Progenitor cell of endocrine pancreas (in vitro differentiated cells): Measurements from ENCODE around the gene FAM227B. TPM values are rescaled to one million over a fixed set of nuclear protein-coding genes. Genes with fewer than 3 reads are reported as not detected.

Experiments used
- DNase-seq: peaks from one replicate; pipeline ENCODE4 v3.0.0; 2021; ENCODE audit warnings: low spot score; ENCODE audit not compliant: unreplicated experiment
- H3K27ac Mint-ChIP-seq: 2 replicates; pipeline ENCODE4 v1.8.0; 2021; ENCODE audit warnings: mild to moderate bottlenecking, moderate library complexity, mixed read lengths
- H3K27me3 Mint-ChIP-seq: 2 replicates; pipeline ENCODE4 v1.8.0; 2021; ENCODE audit warnings: mixed read lengths
- H3K36me3 Mint-ChIP-seq: 2 replicates; pipeline ENCODE4 v1.8.0; 2022; ENCODE audit warnings: mixed read lengths; ENCODE audit not compliant: insufficient read depth
- H3K4me1 Mint-ChIP-seq: 2 replicates; pipeline ENCODE4 v1.8.0; 2021; ENCODE audit warnings: low read depth, mixed read lengths
- H3K4me3 Mint-ChIP-seq: 2 replicates; pipeline ENCODE4 v1.8.0; 2021; ENCODE audit warnings: low read depth, mild to moderate bottlenecking, moderate library complexity, mixed read lengths
- H3K9me3 Mint-ChIP-seq: 2 replicates; pipeline ENCODE4 v1.8.0; 2021; ENCODE audit warnings: low read depth, mixed read lengths
- total RNA-seq: library from RNA; stranded (reverse); gene quantifications from 2 replicates; pipeline ENCODE4 v1.2.1, GENCODE V29; 2021
- TF ChIP-seq, protein P1 (sequence below): fragments of 200-600 bp; sonication (generic); IDR thresholded peaks from one replicate; pipeline ENCODE4 v1.5.0; 2021; ENCODE audit warnings: antibody characterized with exemption, mild to moderate bottlenecking; ENCODE audit not compliant: unreplicated experiment

The FAM227B gene
- total RNA-seq, 1 donor from 2014 or later, result 8.9 TPM

DNA sequence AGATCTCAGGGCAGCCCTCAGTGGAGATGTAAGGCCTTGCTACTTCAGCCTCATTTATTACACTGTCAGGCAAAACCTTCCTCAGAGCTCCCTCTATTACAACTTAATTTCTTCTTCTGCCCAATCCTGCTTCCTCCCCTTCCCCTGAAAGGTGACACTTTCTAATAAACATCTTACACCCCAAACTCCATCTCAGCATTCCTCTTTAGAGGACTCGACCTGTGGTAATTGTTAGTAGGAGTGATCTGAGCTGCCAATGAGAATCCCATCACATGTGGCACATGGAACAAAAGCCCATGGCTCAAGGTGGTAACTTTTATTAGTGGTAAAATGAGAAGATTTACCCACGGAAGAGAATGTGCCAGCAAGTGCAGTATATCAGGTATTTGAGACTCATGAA, 30.1 kb upstream of the FAM227B start:
- peaks cover 22% of the 10 kb centered on the region for H3K9me3 Mint-ChIP-seq
- H3K4me3 Mint-ChIP-seq, result no peak overlapping the region
- no peak for DNase-seq

DNA sequence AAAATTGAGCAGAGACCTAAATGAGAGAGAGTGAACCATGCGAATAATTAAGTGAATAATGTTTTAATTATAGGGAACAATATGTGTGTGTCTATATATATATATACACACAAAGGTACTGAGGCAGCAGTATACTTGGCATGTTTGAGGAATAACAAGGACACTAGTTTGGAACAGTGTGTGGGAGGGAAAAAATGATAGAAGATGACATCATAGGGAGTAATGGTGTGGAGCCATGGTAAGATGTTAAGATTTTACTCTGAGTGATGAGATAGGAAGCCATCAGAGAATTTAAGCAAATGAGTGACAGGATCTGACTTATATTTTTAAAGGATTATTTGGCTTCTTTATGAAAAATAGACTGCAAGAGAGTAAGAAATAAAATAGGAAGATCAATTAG, 29.4 kb upstream of the FAM227B start:
- TF ChIP-seq, protein P1, sequence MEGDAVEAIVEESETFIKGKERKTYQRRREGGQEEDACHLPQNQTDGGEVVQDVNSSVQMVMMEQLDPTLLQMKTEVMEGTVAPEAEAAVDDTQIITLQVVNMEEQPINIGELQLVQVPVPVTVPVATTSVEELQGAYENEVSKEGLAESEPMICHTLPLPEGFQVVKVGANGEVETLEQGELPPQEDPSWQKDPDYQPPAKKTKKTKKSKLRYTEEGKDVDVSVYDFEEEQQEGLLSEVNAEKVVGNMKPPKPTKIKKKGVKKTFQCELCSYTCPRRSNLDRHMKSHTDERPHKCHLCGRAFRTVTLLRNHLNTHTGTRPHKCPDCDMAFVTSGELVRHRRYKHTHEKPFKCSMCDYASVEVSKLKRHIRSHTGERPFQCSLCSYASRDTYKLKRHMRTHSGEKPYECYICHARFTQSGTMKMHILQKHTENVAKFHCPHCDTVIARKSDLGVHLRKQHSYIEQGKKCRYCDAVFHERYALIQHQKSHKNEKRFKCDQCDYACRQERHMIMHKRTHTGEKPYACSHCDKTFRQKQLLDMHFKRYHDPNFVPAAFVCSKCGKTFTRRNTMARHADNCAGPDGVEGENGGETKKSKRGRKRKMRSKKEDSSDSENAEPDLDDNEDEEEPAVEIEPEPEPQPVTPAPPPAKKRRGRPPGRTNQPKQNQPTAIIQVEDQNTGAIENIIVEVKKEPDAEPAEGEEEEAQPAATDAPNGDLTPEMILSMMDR, result no peak
- Mint-ChIP-seq H3K4me1 (peaks cover 6% of the 10 kb centered on the region), H3K36me3 (no peaks in the 10 kb centered on the region), H3K27ac (no peak overlapping the region), H3K4me3 (no peak overlapping the region), H3K9me3 (peaks cover 18% of the 10 kb centered on the region), H3K27me3 (no peaks in the 10 kb centered on the region)
- DNase-seq, result no peak

More for the DNA sequence above, 30.1 kb upstream of the FAM227B start:
- H3K27me3 Mint-ChIP-seq, result no peaks in the 10 kb centered on the region
- peaks cover 6% of the 10 kb centered on the region for H3K4me1 Mint-ChIP-seq
- TF ChIP-seq, protein P1, result no peak
- H3K36me3 Mint-ChIP-seq, result no peaks in the 10 kb centered on the region
- no peak overlapping the region for H3K27ac Mint-ChIP-seq

DNA sequence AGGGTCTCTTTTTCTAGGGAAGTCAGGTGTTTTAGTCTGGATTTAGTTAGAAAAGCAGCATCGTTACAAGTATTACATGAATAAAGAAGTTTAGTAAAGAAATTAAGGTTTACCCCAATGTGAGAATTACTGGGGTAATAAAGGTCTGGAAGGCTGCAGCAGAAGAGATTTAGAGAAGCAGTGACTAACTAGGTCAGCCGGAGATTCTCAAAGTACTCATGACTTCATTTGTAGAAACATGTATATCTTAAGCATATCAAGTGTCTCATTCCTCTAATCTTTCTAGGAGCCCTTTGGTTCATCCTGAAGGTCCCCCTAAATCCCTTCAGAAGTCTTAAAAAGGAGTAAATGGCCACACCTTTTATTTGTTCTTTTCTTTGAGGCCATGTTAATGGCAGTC, 26.3 kb upstream of the FAM227B start:
- TF ChIP-seq, protein P1, result no peak
- peaks cover 6% of the 10 kb centered on the region for H3K4me1 Mint-ChIP-seq
- no peak overlapping the region for H3K4me3 Mint-ChIP-seq
- no peaks in the 10 kb centered on the region for H3K27me3 Mint-ChIP-seq
- H3K9me3 Mint-ChIP-seq, result no peaks in the 10 kb centered on the region
- DNase-seq, result no peak
- H3K27ac Mint-ChIP-seq, result no peak overlapping the region
- H3K36me3 Mint-ChIP-seq, result peaks cover 2% of the 10 kb centered on the region

DNA sequence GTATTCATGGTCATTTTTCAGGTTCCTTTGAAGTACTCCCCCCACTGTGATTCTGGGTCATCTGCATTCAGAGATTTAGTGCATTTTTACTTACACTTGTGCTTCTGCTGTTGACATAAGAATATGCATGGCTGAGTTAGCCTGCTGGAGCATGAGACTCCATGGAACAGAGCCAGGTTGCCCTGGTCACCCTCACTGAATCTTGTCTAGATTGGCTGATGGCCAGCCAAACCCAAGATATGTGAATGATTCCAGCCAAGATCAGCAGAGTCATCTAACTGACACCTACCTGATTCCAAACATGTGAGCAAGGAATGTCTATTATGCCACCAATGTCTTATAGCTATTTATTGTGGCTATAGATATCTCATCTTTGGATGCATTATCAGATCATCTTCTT, 25.3 kb upstream of the FAM227B start:
- peaks cover 4% of the 10 kb centered on the region for H3K36me3 Mint-ChIP-seq
- TF ChIP-seq, protein P1, result no peak
- no peak overlapping the region for H3K27ac Mint-ChIP-seq
- H3K4me1 Mint-ChIP-seq, result peaks cover 6% of the 10 kb centered on the region
- no peaks in the 10 kb centered on the region for H3K27me3 Mint-ChIP-seq
- H3K9me3 Mint-ChIP-seq, result no peaks in the 10 kb centered on the region
- no peak for DNase-seq
- H3K4me3 Mint-ChIP-seq, result no peak overlapping the region

DNA sequence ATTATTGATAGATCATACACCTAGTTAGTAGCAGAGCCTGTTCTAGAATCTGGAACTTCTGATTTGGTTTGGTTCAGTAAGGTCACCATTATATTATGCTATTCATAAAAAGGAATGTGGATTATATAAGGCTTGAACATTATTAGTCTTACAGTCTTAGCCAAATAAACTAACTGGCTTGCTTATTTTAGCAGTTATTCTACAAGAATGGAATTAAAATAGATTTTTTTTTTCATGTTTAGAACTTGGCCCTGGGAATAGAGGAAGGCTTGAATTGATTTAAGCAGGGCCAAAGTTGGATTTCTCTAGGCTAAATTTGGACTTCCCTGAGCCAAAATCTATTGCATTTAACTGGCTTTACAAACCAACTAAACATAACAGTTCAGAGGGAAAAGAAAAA, 24.7 kb upstream of the FAM227B start:
- H3K4me1 Mint-ChIP-seq, result peaks cover 6% of the 10 kb centered on the region

More for the DNA sequence above, 24.7 kb upstream of the FAM227B start:
- DNase-seq, result no peak
- H3K9me3 Mint-ChIP-seq, result no peaks in the 10 kb centered on the region
- TF ChIP-seq, protein P1, result no peak
- H3K36me3 Mint-ChIP-seq, result peaks cover 4% of the 10 kb centered on the region
- no peaks in the 10 kb centered on the region for H3K27me3 Mint-ChIP-seq
- no peak overlapping the region for H3K27ac Mint-ChIP-seq
- H3K4me3 Mint-ChIP-seq, result no peak overlapping the region
